HG03457 (cell line): ENCODE data around the gene EVL.

Experiments used
- ATAC-seq: cut with Tn5 transposase; IDR thresholded peaks from one replicate; pipeline ENCODE4 v1.9.1; 2021; ENCODE audit warnings: moderate number of reproducible peaks; ENCODE audit not compliant: unreplicated experiment

The EVL gene

GRCh38 chr14:100142073-100143040, 77.1 kb downstream of the EVL start:
- ATAC-seq = no peak

- ATAC-seq = no peak
Observed at GRCh38 chr14:100143523-100143922, 78.3 kb downstream of the EVL start.

GRCh38 chr14:100143934-100144333, 78.7 kb downstream of the EVL start:
- no peak for ATAC-seq

GRCh38 chr14:100144645-100144995, 79.4 kb downstream of the EVL start:
- ATAC-seq = no peak

GRCh38 chr14:100144996-100145646, 79.9 kb downstream of the EVL start:
- ATAC-seq = no peak

GRCh38 chr14:100145682-100146464, 80.7 kb downstream of the EVL start:
- ATAC-seq = no peak

GRCh38 chr14:100146531-100147091, 81.4 kb downstream of the EVL start:
- ATAC-seq = no peak

- no peak for ATAC-seq
Observed at GRCh38 chr14:100147181-100147631, 82.0 kb downstream of the EVL start.

GRCh38 chr14:100147691-100148464, 82.7 kb downstream of the EVL start:
- ATAC-seq = no peak

- no peak for ATAC-seq
Observed at GRCh38 chr14:100148837-100149731, 83.9 kb downstream of the EVL start.

GRCh38 chr14:100149851-100150611, 84.8 kb downstream of the EVL start:
- no peak for ATAC-seq

- ATAC-seq = no peak
Observed at GRCh38 chr14:100150932-100151587, 85.8 kb downstream of the EVL start.

GRCh38 chr14:100152091-100152490, 86.9 kb downstream of the EVL start:
- ATAC-seq = no peak

GRCh38 chr14:100153560-100153959, 88.3 kb downstream of the EVL start:
- no peak for ATAC-seq

- ATAC-seq = no peak
Observed at GRCh38 chr14:100155049-100155621, 89.9 kb downstream of the EVL start.

- no peak for ATAC-seq
Observed at GRCh38 chr14:100155756-100156616, 90.8 kb downstream of the EVL start.

- ATAC-seq = no peak
Observed at GRCh38 chr14:100156776-100157175, 91.6 kb downstream of the EVL start.
